Panc1 (cell line): Measurements from ENCODE around the gene SLAIN2. TPM values are rescaled to one million over a fixed set of nuclear protein-coding genes. Genes with fewer than 3 reads are reported as not detected.

ENCODE experiments used
- ATAC-seq: fragments of 200-7000 bp; cut with Tn5 transposase; 2 replicates; pipeline ENCODE4 v1.9.1; 2020; ENCODE audit warnings: mild to moderate bottlenecking, moderate library complexity
- BruUV-seq: library from RNA; stranded (reverse); fragments of 400-500 nt; replicated peaks from 2 replicates; lab custom pipeline; 2021; lab: Mats Ljungman, UMichigan
- CTCF ChIA-PET: fragments of 300-600 bp; sonication (Branson Sonifier 250); formaldehyde crosslinking; loops from one replicate; lab custom pipeline; 2022; ENCODE audit warnings: antibody characterized with exemption; lab: Charles Lee
- POLR2A ChIA-PET: fragments of 300-600 bp; sonication (Branson Sonifier 250); formaldehyde crosslinking; loops from one replicate; lab custom pipeline; 2022; ENCODE audit warnings: antibody characterized with exemption; lab: Charles Lee
- DNase-seq: peaks from one replicate; pipeline ENCODE4 v3.0.0-alpha.2; 2010; ENCODE audit warnings: low read depth, low spot score
- H3K27ac ChIP-seq: 2 replicates; pipeline ENCODE4 v1.5.1; 2011; ENCODE audit warnings: mild to moderate bottlenecking, low read length, inconsistent platforms
- H3K27me3 ChIP-seq: fragments of 200-500 bp; sonication (Bioruptor generic); 2 replicates; pipeline ENCODE4 v1.6.0; 2014; ENCODE audit warnings: low read length, inconsistent platforms; ENCODE audit not compliant: control insufficient read depth, insufficient read depth
- H3K36me3 ChIP-seq: fragments of 200-500 bp; sonication (Bioruptor generic); 2 replicates; pipeline ENCODE4 v1.5.1; 2014; ENCODE audit warnings: inconsistent platforms, mild to moderate bottlenecking, low read length, moderate library complexity; ENCODE audit not compliant: control insufficient read depth, insufficient read depth
- H3K4me1 ChIP-seq: 2 replicates; pipeline ENCODE4 v1.5.1; 2011; ENCODE audit warnings: inconsistent platforms, mild to moderate bottlenecking, low read length, moderate library complexity; ENCODE audit not compliant: control insufficient read depth, insufficient read depth
- H3K4me3 ChIP-seq, 2 experiments: 2 replicates each; pipeline ENCODE4 v1.5.1; 2011 to 2012; ENCODE audit warnings: low read depth in 2 of 2, low read length in 2 of 2, mild to moderate bottlenecking in 2 of 2, inconsistent platforms in 1 of 2, moderate library complexity in 1 of 2
- H3K9me3 ChIP-seq: fragments of 200-500 bp; sonication (Bioruptor generic); 2 replicates; pipeline ENCODE4 v1.5.1; 2014; ENCODE audit warnings: low read depth, mild to moderate bottlenecking, inconsistent platforms, low read length, moderate library complexity; ENCODE audit not compliant: control insufficient read depth, insufficient read depth
- POLR2AphosphoS5 ChIP-seq: IDR thresholded peaks from 2 replicates; pipeline ENCODE4 v1.6.1; 2012; ENCODE audit warnings: mild to moderate bottlenecking, low read depth, low read length, moderate library complexity
- SIN3A ChIP-seq: IDR thresholded peaks from 2 replicates; pipeline ENCODE4 v1.6.1; 2012; ENCODE audit warnings: low read depth, mild to moderate bottlenecking, low read length, moderate library complexity, borderline replicate concordance; ENCODE audit not compliant: insufficient read depth
- TCF7L2 ChIP-seq: IDR thresholded peaks from 2 replicates; pipeline ENCODE4 v1.6.1; 2011; ENCODE audit warnings: mild to moderate bottlenecking, low read depth, low read length, inconsistent platforms
- in situ Hi-C: cut with HindIII; loops from 2 replicates; pipeline ENCODE4 v1.10.0; 2016; ENCODE audit warnings: low sequenced_read_pairs, low pct_unique_long_range_greater_than_20kb
- intact Hi-C: fragments of 100-400 bp; cut with micrococcal nuclease; formaldehyde crosslinking; loops from one replicate; pipeline ENCODE4 v1.10.0; 2022; ENCODE audit not compliant: unreplicated experiment
- total RNA-seq: library from RNA; stranded (reverse); gene quantifications from one replicate; pipeline ENCODE4 v1.2.1, GENCODE V29; 2021; ENCODE audit not compliant: unreplicated experiment
- TF ChIP-seq, protein P1 (sequence below), 2 experiments: IDR thresholded peaks; 2 replicates each; pipeline ENCODE4 v1.6.1; 2011 to 2012; ENCODE audit warnings: low read depth in 2 of 2, control low read depth in 1 of 2, low read length in 1 of 2, mild to moderate bottlenecking in 1 of 2, moderate library complexity in 1 of 2; ENCODE audit not compliant: insufficient read depth in 1 of 2
- TF ChIP-seq, protein P2 (sequence below): fragments of 450-650 bp; IDR thresholded peaks from 2 replicates; pipeline ENCODE4 v1.5.1; 2017; ENCODE audit warnings: mild to moderate bottlenecking

SLAIN2 gene
- total RNA-seq, 1 experiment from 2014 or later: 53.2 TPM

GRCh38 chr4:48345542-48345941 is 4.2 kb downstream of the SLAIN2 start:
- no peak for TF ChIP-seq POLR2AphosphoS5
- TF ChIP-seq TCF7L2: no peak
- TF ChIP-seq, protein P1, sequence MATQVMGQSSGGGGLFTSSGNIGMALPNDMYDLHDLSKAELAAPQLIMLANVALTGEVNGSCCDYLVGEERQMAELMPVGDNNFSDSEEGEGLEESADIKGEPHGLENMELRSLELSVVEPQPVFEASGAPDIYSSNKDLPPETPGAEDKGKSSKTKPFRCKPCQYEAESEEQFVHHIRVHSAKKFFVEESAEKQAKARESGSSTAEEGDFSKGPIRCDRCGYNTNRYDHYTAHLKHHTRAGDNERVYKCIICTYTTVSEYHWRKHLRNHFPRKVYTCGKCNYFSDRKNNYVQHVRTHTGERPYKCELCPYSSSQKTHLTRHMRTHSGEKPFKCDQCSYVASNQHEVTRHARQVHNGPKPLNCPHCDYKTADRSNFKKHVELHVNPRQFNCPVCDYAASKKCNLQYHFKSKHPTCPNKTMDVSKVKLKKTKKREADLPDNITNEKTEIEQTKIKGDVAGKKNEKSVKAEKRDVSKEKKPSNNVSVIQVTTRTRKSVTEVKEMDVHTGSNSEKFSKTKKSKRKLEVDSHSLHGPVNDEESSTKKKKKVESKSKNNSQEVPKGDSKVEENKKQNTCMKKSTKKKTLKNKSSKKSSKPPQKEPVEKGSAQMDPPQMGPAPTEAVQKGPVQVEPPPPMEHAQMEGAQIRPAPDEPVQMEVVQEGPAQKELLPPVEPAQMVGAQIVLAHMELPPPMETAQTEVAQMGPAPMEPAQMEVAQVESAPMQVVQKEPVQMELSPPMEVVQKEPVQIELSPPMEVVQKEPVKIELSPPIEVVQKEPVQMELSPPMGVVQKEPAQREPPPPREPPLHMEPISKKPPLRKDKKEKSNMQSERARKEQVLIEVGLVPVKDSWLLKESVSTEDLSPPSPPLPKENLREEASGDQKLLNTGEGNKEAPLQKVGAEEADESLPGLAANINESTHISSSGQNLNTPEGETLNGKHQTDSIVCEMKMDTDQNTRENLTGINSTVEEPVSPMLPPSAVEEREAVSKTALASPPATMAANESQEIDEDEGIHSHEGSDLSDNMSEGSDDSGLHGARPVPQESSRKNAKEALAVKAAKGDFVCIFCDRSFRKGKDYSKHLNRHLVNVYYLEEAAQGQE (IDR thresholded peaks at IDR 0.05; ENCODE audit: insufficient read depth in 1 of 2, low read depth in 2 of 2, low read length in 1 of 2): no peak
- TF ChIP-seq, protein P2, sequence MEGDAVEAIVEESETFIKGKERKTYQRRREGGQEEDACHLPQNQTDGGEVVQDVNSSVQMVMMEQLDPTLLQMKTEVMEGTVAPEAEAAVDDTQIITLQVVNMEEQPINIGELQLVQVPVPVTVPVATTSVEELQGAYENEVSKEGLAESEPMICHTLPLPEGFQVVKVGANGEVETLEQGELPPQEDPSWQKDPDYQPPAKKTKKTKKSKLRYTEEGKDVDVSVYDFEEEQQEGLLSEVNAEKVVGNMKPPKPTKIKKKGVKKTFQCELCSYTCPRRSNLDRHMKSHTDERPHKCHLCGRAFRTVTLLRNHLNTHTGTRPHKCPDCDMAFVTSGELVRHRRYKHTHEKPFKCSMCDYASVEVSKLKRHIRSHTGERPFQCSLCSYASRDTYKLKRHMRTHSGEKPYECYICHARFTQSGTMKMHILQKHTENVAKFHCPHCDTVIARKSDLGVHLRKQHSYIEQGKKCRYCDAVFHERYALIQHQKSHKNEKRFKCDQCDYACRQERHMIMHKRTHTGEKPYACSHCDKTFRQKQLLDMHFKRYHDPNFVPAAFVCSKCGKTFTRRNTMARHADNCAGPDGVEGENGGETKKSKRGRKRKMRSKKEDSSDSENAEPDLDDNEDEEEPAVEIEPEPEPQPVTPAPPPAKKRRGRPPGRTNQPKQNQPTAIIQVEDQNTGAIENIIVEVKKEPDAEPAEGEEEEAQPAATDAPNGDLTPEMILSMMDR: no peak
- no peak for TF ChIP-seq SIN3A
- ChIA-PET CTCF (no interaction called here), POLR2A (no interaction called here)
- Histone ChIP-seq H3K4me3 (no peak overlapping the region), H3K27me3 (no peaks in the 10 kb centered on the region), H3K4me1 (peaks cover 9% of the 10 kb centered on the region; the same call in 1 of the 2 replicates), H3K27ac (no peak overlapping the region), H3K9me3 (no peaks in the 10 kb centered on the region), H3K36me3 (no peaks in the 10 kb centered on the region; the same call in 1 of the 2 replicates)
- ATAC-seq: no peak
- in situ Hi-C loops (no loop called here), intact Hi-C loops (no loop called here)
- BruUV-seq: no TSS peak
- DNase-seq: no peak

- Histone ChIP-seq H3K36me3 (no peaks in the 10 kb centered on the region; the same call in 1 of the 2 replicates), H3K4me1 (peaks cover 9% of the 10 kb centered on the region; the same call in 1 of the 2 replicates), H3K27me3 (no peaks in the 10 kb centered on the region), H3K9me3 (no peaks in the 10 kb centered on the region), H3K27ac (no peak overlapping the region), H3K4me3 (no peak overlapping the region)
- TF ChIP-seq SIN3A (no peak), POLR2AphosphoS5 (no peak), TCF7L2 (no peak)
- TF ChIP-seq, protein P2: no peak
- TF ChIP-seq, protein P1 (IDR thresholded peaks at IDR 0.05; ENCODE audit: insufficient read depth in 1 of 2, low read depth in 2 of 2, low read length in 1 of 2): no peak
- in situ Hi-C loops (no loop called here), intact Hi-C loops (no loop called here)
- ChIA-PET POLR2A (no interaction called here), CTCF (no interaction called here)
- no TSS peak for BruUV-seq
- DNase-seq (no peak), ATAC-seq (no peak)
Observed at GRCh38 chr4:48346594-48346993, 5.3 kb downstream of the SLAIN2 start.
